Peyer's patch (tissue), 4 donors: Measurements from ENCODE around the gene DLGAP4.

Experiments
- CTCF ChIP-seq, 6 experiments: fragments of 450-650 bp in 4 of 6; fragments of 200-600 bp in 2 of 6; sonication (generic) in 1 of 6; IDR thresholded peaks; one replicate each; pipeline ENCODE4 v1.5.1; 2017 to 2019; ENCODE audit warnings: antibody characterized with exemption in 6 of 6, mild to moderate bottlenecking in 3 of 6, moderate library complexity in 1 of 6
- POLR2A ChIP-seq, 2 donors: fragments of 450-650 bp; IDR thresholded peaks; one replicate each; pipeline ENCODE4 v1.5.1; 2017; ENCODE audit warnings: antibody characterized with exemption in 2 of 2, mild to moderate bottlenecking in 2 of 2, moderate library complexity in 2 of 2

DNA sequence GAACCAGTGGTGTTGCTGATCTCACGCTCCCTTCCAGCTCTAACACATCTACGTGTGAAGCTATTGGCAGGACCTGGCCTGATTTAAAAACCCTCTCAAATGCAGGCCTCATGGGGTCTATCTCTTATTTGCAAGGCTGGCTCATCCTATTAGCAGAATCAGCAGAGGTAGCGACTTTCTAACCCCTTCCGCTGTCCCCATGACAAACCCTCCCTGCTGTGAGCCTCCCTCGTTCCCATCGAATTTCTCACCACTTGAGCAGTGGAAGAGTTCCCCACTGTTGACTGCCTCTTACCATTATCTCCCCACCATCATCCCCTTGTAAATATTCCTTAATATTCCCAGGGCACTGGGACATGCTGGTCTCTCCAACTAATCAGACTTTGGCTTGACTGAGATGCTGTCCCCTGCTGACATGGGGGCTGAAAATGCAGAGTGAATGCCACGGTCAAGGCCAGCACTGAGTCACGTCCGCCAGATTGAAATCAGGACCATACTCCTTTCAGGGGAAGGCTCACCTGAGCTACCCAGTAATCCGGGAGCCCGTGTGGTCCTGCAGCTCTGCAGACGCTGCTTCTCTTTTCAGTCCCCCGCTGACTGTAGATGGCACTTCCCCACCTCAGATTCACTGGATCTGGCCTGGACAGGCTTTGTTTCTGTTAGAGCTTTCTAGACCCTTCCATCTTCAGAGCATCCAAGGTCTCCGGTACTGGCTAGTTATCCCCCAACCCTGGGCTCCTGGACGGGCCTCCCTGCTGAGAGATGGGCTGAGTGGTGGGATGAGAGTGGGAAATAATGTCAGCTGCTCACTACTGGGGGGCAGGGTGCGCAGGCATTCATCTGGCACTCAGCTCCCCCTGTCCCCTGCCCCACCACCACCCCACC, 46.7 kb upstream of the DLGAP4 start:
- no peak for TF ChIP-seq CTCF (IDR thresholded peaks at IDR 0.05)
- no peak for TF ChIP-seq POLR2A (IDR thresholded peaks at IDR 0.05)
